Lung (tissue), 12 donors: ENCODE results near the gene PAX6. TPM values are rescaled to one million over a fixed set of nuclear protein-coding genes. Genes with fewer than 3 reads are reported as not detected.

Experiments
- ATAC-seq: fragments of 200-7000 bp; cut with Tn5 transposase; one replicate; pipeline ENCODE4 v1.9.1; 2020; ENCODE audit warnings: moderate number of reproducible peaks; ENCODE audit not compliant: insufficient read depth, low FRiP score
- DNase-seq, 3 donors: peaks; one replicate each; pipeline ENCODE4 v3.0.0-alpha.2; 2013 to 2017
- H3K27ac ChIP-seq, 2 donors: one replicate each; pipeline ENCODE4 v1.5.1; 2013; ENCODE audit warnings: mild to moderate bottlenecking in 2 of 2, moderate library complexity in 2 of 2, control low read depth in 1 of 2, inconsistent platforms in 1 of 2, low read depth in 1 of 2, low read length in 1 of 2
- H3K27me3 ChIP-seq, 3 donors: one replicate each; pipeline ENCODE4 v1.5.1; 2013; ENCODE audit warnings: low read length in 2 of 3; ENCODE audit not compliant: control insufficient read depth in 3 of 3, insufficient read depth in 3 of 3
- H3K36me3 ChIP-seq, 4 donors: one replicate each; pipeline ENCODE4 v1.5.1; 2013; ENCODE audit warnings: low read length in 4 of 4, mild to moderate bottlenecking in 1 of 4, moderate library complexity in 1 of 4; ENCODE audit not compliant: control insufficient read depth in 4 of 4, insufficient read depth in 4 of 4
- H3K4me1 ChIP-seq, 5 donors: one replicate each; pipeline ENCODE4 v1.5.1; 2013; ENCODE audit warnings: low read length in 5 of 5, mild to moderate bottlenecking in 2 of 5, moderate library complexity in 1 of 5; ENCODE audit not compliant: control insufficient read depth in 5 of 5, insufficient read depth in 5 of 5
- H3K4me3 ChIP-seq: one replicate; pipeline ENCODE4 v1.5.1; 2013; ENCODE audit warnings: mild to moderate bottlenecking, control low read depth, moderate library complexity
- H3K9ac ChIP-seq, 2 donors: one replicate each; pipeline ENCODE4 v1.5.1; 2013; ENCODE audit warnings: low read length in 2 of 2, control low read depth in 1 of 2; ENCODE audit not compliant: insufficient read depth in 1 of 2
- H3K9me3 ChIP-seq, 4 donors: one replicate each; pipeline ENCODE4 v1.5.1; 2013; ENCODE audit warnings: low read length in 3 of 4, mild to moderate bottlenecking in 1 of 4, moderate library complexity in 1 of 4; ENCODE audit not compliant: control insufficient read depth in 4 of 4, insufficient read depth in 3 of 4
- WGBS, 2 donors: extraction: QIAGEN DNeasy Blood & Tissue Kit; methylation state at CpG; one replicate each; pipeline ENCODE4 v1.1.7; 2013; 5-methylcytosine and 5-hydroxymethylcytosine counted together
- polyA plus RNA-seq, 2 donors: library from polyadenylated mRNA; stranded (reverse); fragments of 200-250 nt; gene quantifications; one replicate each; pipeline ENCODE4 v1.2.1, GENCODE V29; 2013
- total RNA-seq, 2 donors: library from RNA; depleted of rRNA in 1 of 2; stranded (reverse); fragments of >200 nt in 1 of 2; gene quantifications; one replicate each; pipeline ENCODE4 v1.2.1, GENCODE V29; 2014 to 2021
- TF ChIP-seq, protein P1 (sequence below): IDR thresholded peaks from 2 replicates; pipeline ENCODE4 v1.5.1; 2012; ENCODE audit warnings: mild to moderate bottlenecking; ENCODE audit errors: control extremely low read depth, extremely low read depth
- donor health status: control.
- donor health status: control.
- donor health status: Bipolar disorder and iron deficiency.
- donor health status: healthy.
- donor health status: DM: yes; HTN: yes; CAD: no.

Gene PAX6
- total and polyA plus RNA-seq, 4 donors, result 0.01 TPM; not detected in 3

DNA sequence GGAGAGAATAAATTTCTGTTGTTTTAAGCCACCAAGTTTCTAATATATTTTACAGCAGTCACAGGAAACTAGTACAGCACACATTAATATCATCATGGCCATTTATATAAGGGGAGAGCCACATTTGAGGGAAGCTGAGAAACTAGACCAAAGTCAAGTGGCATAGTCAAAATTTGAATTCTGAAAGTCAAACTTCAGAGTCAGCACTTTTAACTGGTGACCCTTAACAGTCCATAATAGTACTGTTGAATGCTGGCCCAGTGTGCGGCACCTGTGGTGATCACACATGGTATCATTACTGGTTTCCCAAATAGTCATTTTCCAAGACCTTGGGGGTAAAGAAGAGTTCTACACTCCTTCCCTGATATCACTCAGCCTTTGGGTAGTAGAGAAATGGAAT lies 44.3 kb upstream of the PAX6 start:
- Histone ChIP-seq H3K27ac (no peak overlapping the region), H3K4me3 (no peak overlapping the region), H3K36me3 (no peaks in the 10 kb centered on the region), H3K9ac (no peak overlapping the region), H3K27me3 (peaks cover 3 to 28% (median 4%) of the 10 kb centered on the region in 3 donors), H3K9me3 (no peaks in the 10 kb centered on the region), H3K4me1 (no peaks in the 10 kb centered on the region)
- no peak for ATAC-seq
- DNase-seq, result no peak
- WGBS, 2 donors, result 96 to 99% methylated on average over 1 of the region's 1 CpG
- TF ChIP-seq, protein P1, sequence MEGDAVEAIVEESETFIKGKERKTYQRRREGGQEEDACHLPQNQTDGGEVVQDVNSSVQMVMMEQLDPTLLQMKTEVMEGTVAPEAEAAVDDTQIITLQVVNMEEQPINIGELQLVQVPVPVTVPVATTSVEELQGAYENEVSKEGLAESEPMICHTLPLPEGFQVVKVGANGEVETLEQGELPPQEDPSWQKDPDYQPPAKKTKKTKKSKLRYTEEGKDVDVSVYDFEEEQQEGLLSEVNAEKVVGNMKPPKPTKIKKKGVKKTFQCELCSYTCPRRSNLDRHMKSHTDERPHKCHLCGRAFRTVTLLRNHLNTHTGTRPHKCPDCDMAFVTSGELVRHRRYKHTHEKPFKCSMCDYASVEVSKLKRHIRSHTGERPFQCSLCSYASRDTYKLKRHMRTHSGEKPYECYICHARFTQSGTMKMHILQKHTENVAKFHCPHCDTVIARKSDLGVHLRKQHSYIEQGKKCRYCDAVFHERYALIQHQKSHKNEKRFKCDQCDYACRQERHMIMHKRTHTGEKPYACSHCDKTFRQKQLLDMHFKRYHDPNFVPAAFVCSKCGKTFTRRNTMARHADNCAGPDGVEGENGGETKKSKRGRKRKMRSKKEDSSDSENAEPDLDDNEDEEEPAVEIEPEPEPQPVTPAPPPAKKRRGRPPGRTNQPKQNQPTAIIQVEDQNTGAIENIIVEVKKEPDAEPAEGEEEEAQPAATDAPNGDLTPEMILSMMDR, result no peak

DNA sequence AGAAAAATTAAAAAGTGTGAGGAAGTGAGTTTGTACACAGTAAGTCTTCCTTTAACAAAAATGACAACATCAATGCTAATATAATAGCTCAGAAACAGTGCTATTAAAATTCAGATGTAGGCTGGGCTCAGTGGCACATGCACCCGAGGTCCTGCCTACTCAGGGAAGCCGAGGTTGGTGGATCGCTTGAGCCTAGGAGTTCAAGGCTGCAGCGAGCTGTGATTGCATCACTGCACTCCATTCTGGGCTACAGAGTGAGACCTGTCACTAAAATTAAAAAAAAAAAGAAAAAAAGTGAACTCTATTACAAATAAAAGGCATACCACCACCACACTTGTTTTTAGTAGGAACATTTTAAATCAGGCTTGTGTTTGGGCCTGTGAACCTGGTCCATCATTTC lies 39.2 kb upstream of the PAX6 start:
- ATAC-seq (no peak), DNase-seq (no peak)
- Histone ChIP-seq H3K36me3 (no peaks in the 10 kb centered on the region), H3K4me3 (no peak overlapping the region), H3K27me3 (peaks cover 2 to 52% (median 3%) of the 10 kb centered on the region in 3 donors), H3K4me1 (no peaks in the 10 kb centered on the region), H3K27ac (no peak overlapping the region), H3K9me3 (no peaks in the 10 kb centered on the region), H3K9ac (no peak overlapping the region)
- 86 to 89% methylated on average over 4 of the region's 4 CpGs for WGBS, 2 donors
- TF ChIP-seq, protein P1, result no peak

DNA sequence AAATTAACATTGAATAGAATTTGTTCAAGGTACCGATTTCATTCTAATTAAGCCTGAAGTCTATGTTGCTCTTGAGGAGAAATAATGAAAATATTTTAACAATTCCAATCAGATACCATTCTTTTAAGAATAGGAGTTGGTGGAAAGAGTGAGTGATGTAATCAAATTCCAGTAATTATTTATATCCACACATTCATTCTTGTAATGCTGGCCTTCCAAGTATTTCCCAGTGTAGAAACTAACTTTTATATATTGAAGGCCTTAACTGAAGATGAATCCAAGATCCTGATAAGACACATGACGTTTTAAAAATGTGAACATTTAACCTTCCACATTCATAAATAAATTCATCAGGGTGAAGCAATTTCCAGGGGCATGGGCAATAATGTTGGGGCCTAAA lies 36.6 kb upstream of the PAX6 start:
- Histone ChIP-seq H3K4me3 (no peak overlapping the region), H3K27me3 (peaks cover 3 to 49% (median 6%) of the 10 kb centered on the region in 3 donors), H3K36me3 (no peaks in the 10 kb centered on the region), H3K4me1 (no peaks in the 10 kb centered on the region), H3K9me3 (no peaks in the 10 kb centered on the region), H3K9ac (no peak overlapping the region), H3K27ac (no peak overlapping the region)
- 75 to 84% methylated on average over 2 of the region's 2 CpGs for WGBS, 2 donors
- no peak for DNase-seq
- TF ChIP-seq, protein P1, result no peak
- no peak for ATAC-seq

DNA sequence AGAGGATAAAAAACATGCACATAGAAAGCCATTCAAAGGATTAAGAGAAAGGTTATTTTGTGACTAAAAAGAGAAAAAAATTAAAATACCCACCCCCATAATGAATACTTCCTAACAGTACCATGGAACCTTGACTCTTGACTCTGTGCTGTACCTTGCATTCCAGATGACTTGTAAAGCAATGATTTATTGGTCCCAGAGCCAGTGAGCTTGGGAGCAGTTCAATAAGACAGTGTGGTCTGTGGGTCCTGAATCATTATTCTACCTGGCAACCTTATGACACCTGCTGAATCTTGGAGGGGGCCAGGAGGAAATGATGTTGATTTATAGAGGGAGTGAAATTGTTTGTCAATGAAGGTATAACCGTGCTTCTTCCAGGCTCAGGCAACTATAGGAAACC lies 34.2 kb upstream of the PAX6 start:
- Histone ChIP-seq H3K27me3 (peaks cover 0 to 57% (median 18%) of the 10 kb centered on the region in 3 donors), H3K4me1 (no peaks in the 10 kb centered on the region), H3K36me3 (no peaks in the 10 kb centered on the region), H3K4me3 (no peak overlapping the region), H3K27ac (no peak overlapping the region), H3K9ac (no peak overlapping the region), H3K9me3 (no peaks in the 10 kb centered on the region)
- ATAC-seq (no peak), DNase-seq (no peak)
- WGBS, 2 donors, result 85 to 94% methylated on average over 1 of the region's 1 CpG
- TF ChIP-seq, protein P1, result no peak
